Measurements from ENCODE around the gene SLC26A9.

Gene SLC26A9

GRCh38 chr1:205943245-205943644, at the start of gene SLC26A9:
Gene SLC26A9 (minus strand): TSS chr1:205943456. CDS start chr1:205935820, 7,636 bp downstream.
- DNase-seq: no peak

GRCh38 chr1:205992218-205992882, 49.1 kb upstream of the SLC26A9 start:
- DNase-seq: no peak

- no peak for DNase-seq
These were observed 48.0 kb upstream of the SLC26A9 start for GRCh38 chr1:205991237-205991636.

- DNase-seq: no peak
These were observed 47.0 kb upstream of the SLC26A9 start for GRCh38 chr1:205990226-205990625.

GRCh38 chr1:205989786-205990185, 46.5 kb upstream of the SLC26A9 start:
- DNase-seq: no peak

- no peak for DNase-seq
These were observed 45.3 kb upstream of the SLC26A9 start for GRCh38 chr1:205988585-205988995.

- no peak for DNase-seq
These were observed 43.6 kb upstream of the SLC26A9 start for GRCh38 chr1:205986861-205987260.

GRCh38 chr1:205986292-205986691, 43.0 kb upstream of the SLC26A9 start:
- no peak for DNase-seq

- no peak for DNase-seq
These were observed 42.2 kb upstream of the SLC26A9 start for GRCh38 chr1:205985330-205986005.

GRCh38 chr1:205983925-205984725, 40.9 kb upstream of the SLC26A9 start:
- DNase-seq: peak; percentile 82

GRCh38 chr1:205981257-205981656, 38.0 kb upstream of the SLC26A9 start:
- no peak for DNase-seq

- DNase-seq: no peak
These were observed 37.1 kb upstream of the SLC26A9 start for GRCh38 chr1:205980237-205980870.

- no peak for DNase-seq
These were observed 36.0 kb upstream of the SLC26A9 start for GRCh38 chr1:205979301-205979700.

- DNase-seq: no peak
These were observed 35.4 kb upstream of the SLC26A9 start for GRCh38 chr1:205978676-205979075.

GRCh38 chr1:205977402-205978014, 34.3 kb upstream of the SLC26A9 start:
- peak; percentile 82 for DNase-seq

- peak; percentile 92 for DNase-seq
These were observed 33.6 kb upstream of the SLC26A9 start for GRCh38 chr1:205976708-205977401.

GRCh38 chr1:205976036-205976435, 32.8 kb upstream of the SLC26A9 start:
- no peak for DNase-seq

GRCh38 chr1:205975387-205975998, 32.2 kb upstream of the SLC26A9 start:
- no peak for DNase-seq

GRCh38 chr1:205974712-205975111, 31.5 kb upstream of the SLC26A9 start:
- DNase-seq: no peak

GRCh38 chr1:205973377-205974232, 30.3 kb upstream of the SLC26A9 start:
- DNase-seq: no peak

Measured in islet precursor cell (in vitro differentiated cells).